ENCODE results near the gene ARSH.

- TF ChIP-seq CTCF (IDR thresholded peaks at IDR 0.05; ENCODE audit: insufficient read depth, low read depth, low read length) (no peak), EZH2 (IDR thresholded peaks at IDR 0.05; ENCODE audit: insufficient read depth, low read length) (no peak)
These were observed 70.2 kb downstream of the ARSH start for GRCh38 chrX:3076416-3076991.
